Measurements from ENCODE around the gene SELENOO. TPM values are rescaled to one million over a fixed set of nuclear protein-coding genes. Genes with fewer than 3 reads are reported as not detected.

The SELENOO gene
- total RNA-seq, 1 experiment from 2014 or later, result 27.0 TPM

DNA sequence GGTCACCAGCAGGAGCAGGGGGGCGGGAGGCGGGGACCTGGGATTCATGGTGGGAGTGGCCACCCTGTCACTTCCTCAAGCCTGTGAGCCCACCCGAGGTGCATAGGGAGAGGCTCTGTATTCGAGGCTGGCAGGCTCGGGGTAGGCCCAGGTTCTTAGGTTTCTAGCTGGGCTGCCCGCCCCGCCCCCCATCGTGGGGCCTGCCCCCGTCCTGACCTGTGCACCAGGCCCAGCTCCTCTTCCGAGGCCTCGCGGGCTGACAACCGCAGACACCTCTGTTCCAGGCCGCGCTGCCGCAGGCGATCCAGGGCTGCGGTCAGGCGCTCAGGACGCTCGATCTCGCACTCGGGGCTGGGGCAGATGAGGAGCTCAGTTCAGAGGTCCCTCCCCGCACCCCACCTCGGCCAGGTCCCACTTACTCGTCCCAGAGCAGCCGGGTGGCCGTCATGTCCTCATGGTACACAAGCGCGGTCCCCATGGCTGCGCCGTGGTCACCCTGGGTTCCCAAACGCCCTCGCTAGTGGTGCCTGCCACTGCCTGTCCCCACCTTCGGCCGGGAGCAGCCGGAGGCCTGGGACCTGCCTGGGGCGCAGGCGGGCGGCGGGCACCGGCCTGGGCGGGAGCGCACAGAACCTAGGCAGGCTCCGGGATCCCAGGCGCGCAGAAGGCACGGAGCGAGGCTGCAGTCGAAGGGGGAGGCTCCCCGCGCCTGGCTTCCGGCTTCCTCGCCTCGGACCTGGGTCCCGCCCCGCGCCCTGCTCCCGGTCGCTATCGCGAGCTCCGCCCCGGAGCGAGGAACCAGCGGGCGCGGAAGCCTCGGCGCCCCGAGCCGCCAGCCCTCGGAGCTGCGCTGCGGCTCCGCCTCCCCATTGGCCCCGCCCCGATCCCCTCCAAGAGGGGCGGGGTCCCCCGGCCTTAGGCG lies 50.0 kb downstream of the SELENOO start, which contains the start of gene HDAC10 (continued):
- no peak for TF ChIP-seq AR (CRISPR knock-in tag; IDR thresholded peaks at IDR 0.05)
- no peak; the same call in 1 of the 2 replicates for TF ChIP-seq SP1 (CRISPR knock-in tag; conservative IDR thresholded peaks at IDR 0.05)
- TF ChIP-seq, protein P1, sequence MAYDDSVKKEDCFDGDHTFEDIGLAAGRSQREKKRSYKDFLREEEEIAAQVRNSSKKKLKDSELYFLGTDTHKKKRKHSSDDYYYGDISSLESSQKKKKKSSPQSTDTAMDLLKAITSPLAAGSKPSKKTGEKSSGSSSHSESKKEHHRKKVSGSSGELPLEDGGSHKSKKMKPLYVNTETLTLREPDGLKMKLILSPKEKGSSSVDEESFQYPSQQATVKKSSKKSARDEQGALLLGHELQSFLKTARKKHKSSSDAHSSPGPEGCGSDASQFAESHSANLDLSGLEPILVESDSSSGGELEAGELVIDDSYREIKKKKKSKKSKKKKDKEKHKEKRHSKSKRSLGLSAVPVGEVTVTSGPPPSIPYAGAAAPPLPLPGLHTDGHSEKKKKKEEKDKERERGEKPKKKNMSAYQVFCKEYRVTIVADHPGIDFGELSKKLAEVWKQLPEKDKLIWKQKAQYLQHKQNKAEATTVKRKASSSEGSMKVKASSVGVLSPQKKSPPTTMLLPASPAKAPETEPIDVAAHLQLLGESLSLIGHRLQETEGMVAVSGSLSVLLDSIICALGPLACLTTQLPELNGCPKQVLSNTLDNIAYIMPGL (CRISPR knock-in tag; IDR thresholded peaks at IDR 0.05), result peak; percentile 94; the same call in 1 of the 2 replicates
- TF ChIP-seq GRHL2 (CRISPR knock-in tag; IDR thresholded peaks at IDR 0.05; ENCODE audit: insufficient replicate concordance, severe bottlenecking), result no peak
- no peak for TF ChIP-seq ZNF263 (CRISPR knock-in tag; IDR thresholded peaks at IDR 0.05; ENCODE audit: low read depth)
- TF ChIP-seq NR2C2 (CRISPR knock-in tag; IDR thresholded peaks at IDR 0.05), result no peak
- TF ChIP-seq, protein P2, sequence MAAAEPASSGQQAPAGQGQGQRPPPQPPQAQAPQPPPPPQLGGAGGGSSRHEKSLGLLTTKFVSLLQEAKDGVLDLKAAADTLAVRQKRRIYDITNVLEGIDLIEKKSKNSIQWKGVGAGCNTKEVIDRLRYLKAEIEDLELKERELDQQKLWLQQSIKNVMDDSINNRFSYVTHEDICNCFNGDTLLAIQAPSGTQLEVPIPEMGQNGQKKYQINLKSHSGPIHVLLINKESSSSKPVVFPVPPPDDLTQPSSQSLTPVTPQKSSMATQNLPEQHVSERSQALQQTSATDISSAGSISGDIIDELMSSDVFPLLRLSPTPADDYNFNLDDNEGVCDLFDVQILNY (CRISPR knock-in tag; IDR thresholded peaks at IDR 0.05), result no peak
- no peak for TF ChIP-seq CREB1 (CRISPR knock-in tag; IDR thresholded peaks at IDR 0.05)
- no peak for TF ChIP-seq SMAD3 (CRISPR knock-in tag; IDR thresholded peaks at IDR 0.05; ENCODE audit: borderline replicate concordance)
- TF ChIP-seq SOX15 (CRISPR knock-in tag; IDR thresholded peaks at IDR 0.05), result no peak
- peak; percentile 49 for TF ChIP-seq FOXK1 (CRISPR knock-in tag; IDR thresholded peaks at IDR 0.05)
- TF ChIP-seq, protein P3, sequence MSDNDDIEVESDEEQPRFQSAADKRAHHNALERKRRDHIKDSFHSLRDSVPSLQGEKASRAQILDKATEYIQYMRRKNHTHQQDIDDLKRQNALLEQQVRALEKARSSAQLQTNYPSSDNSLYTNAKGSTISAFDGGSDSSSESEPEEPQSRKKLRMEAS (CRISPR knock-in tag; IDR thresholded peaks at IDR 0.05), result no peak
- TF ChIP-seq E2F4 (CRISPR knock-in tag; IDR thresholded peaks at IDR 0.05; ENCODE audit: borderline replicate concordance, low read depth), result no peak
- TF ChIP-seq ATF6 (CRISPR knock-in tag; IDR thresholded peaks at IDR 0.05), result no peak
- TF ChIP-seq EMX1 (CRISPR knock-in tag; IDR thresholded peaks at IDR 0.05), result no peak
- TF ChIP-seq, protein P4, sequence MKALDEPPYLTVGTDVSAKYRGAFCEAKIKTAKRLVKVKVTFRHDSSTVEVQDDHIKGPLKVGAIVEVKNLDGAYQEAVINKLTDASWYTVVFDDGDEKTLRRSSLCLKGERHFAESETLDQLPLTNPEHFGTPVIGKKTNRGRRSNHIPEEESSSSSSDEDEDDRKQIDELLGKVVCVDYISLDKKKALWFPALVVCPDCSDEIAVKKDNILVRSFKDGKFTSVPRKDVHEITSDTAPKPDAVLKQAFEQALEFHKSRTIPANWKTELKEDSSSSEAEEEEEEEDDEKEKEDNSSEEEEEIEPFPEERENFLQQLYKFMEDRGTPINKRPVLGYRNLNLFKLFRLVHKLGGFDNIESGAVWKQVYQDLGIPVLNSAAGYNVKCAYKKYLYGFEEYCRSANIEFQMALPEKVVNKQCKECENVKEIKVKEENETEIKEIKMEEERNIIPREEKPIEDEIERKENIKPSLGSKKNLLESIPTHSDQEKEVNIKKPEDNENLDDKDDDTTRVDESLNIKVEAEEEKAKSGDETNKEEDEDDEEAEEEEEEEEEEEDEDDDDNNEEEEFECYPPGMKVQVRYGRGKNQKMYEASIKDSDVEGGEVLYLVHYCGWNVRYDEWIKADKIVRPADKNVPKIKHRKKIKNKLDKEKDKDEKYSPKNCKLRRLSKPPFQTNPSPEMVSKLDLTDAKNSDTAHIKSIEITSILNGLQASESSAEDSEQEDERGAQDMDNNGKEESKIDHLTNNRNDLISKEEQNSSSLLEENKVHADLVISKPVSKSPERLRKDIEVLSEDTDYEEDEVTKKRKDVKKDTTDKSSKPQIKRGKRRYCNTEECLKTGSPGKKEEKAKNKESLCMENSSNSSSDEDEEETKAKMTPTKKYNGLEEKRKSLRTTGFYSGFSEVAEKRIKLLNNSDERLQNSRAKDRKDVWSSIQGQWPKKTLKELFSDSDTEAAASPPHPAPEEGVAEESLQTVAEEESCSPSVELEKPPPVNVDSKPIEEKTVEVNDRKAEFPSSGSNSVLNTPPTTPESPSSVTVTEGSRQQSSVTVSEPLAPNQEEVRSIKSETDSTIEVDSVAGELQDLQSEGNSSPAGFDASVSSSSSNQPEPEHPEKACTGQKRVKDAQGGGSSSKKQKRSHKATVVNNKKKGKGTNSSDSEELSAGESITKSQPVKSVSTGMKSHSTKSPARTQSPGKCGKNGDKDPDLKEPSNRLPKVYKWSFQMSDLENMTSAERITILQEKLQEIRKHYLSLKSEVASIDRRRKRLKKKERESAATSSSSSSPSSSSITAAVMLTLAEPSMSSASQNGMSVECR (CRISPR knock-in tag; IDR thresholded peaks at IDR 0.05; ENCODE audit: borderline replicate concordance), result peak; percentile 56; the same call in 1 of the 2 replicates
- TF ChIP-seq, protein P5, sequence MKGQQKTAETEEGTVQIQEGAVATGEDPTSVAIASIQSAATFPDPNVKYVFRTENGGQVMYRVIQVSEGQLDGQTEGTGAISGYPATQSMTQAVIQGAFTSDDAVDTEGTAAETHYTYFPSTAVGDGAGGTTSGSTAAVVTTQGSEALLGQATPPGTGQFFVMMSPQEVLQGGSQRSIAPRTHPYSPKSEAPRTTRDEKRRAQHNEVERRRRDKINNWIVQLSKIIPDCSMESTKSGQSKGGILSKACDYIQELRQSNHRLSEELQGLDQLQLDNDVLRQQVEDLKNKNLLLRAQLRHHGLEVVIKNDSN (CRISPR knock-in tag; IDR thresholded peaks at IDR 0.05), result no peak
- TF ChIP-seq ZNF232 (CRISPR knock-in tag; IDR thresholded peaks at IDR 0.05), result no peak
- no peak for TF ChIP-seq GTF2I (CRISPR knock-in tag; conservative IDR thresholded peaks at IDR 0.05)
- TF ChIP-seq, protein P6, sequence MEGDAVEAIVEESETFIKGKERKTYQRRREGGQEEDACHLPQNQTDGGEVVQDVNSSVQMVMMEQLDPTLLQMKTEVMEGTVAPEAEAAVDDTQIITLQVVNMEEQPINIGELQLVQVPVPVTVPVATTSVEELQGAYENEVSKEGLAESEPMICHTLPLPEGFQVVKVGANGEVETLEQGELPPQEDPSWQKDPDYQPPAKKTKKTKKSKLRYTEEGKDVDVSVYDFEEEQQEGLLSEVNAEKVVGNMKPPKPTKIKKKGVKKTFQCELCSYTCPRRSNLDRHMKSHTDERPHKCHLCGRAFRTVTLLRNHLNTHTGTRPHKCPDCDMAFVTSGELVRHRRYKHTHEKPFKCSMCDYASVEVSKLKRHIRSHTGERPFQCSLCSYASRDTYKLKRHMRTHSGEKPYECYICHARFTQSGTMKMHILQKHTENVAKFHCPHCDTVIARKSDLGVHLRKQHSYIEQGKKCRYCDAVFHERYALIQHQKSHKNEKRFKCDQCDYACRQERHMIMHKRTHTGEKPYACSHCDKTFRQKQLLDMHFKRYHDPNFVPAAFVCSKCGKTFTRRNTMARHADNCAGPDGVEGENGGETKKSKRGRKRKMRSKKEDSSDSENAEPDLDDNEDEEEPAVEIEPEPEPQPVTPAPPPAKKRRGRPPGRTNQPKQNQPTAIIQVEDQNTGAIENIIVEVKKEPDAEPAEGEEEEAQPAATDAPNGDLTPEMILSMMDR (IDR thresholded peaks at IDR 0.05), result no peak
- 0 out of 2 replicates have a peak, but pooled peaks have one; percentile 8 for TF ChIP-seq GABPB1 (CRISPR knock-in tag; IDR thresholded peaks at IDR 0.05)

Data from WTC11 (cell line).